NCI-H2196 treated with DMSO at 0.1 percent for 48 hours (cell line): Measurements from ENCODE around the gene POLL.

ENCODE experiments used
- DNase-seq: peaks from one replicate; lab custom pipeline; 2025; ENCODE audit not compliant: unreplicated experiment; lab: John Stamatoyannopoulos, UW

The POLL gene

DNA sequence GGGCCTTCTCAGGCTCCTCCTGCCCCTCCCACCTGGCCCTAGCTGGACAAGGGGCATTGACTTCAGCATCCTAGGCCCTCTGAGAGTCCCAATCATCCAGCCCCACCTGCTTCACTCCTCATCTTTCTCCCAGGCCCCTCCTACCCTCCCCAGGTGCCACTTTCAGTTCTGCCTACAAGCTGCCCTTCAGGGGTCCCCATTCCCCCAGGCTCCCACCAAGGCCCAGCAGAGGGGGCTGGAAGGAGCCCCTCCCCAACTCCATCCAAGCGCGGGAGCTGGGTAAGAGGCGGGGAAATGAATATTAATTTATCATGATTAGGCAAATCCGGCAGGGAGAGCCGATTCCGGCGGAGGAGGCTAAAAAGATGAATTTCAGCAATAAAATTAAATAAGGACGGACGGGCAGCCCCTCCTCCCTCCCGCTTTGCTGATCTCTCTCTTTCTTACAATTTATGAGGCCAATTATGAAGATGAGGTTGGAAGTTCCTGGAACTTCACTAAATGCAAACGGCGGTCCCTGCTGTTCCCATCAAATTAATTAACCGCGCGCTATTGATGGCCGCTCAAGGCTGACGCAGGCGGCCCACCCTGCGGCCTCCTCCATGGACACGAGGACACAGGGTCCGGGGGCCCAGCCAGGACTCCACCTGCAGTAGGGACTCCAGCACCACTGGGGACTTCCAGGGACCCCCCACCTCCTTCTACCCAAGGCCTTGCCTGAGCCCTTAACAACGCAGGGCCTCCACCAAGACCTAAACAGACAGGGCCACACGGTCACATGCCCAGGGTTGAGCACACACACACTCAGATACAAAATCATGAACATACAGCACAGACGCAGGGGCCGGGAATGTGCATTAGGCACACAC lies 13.9 kb downstream of the POLL start:
- no peak for DNase-seq

- no peak for DNase-seq
Observed at GRCh38 chr10:101572785-101573184, 15.3 kb downstream of the POLL start.

DNA sequence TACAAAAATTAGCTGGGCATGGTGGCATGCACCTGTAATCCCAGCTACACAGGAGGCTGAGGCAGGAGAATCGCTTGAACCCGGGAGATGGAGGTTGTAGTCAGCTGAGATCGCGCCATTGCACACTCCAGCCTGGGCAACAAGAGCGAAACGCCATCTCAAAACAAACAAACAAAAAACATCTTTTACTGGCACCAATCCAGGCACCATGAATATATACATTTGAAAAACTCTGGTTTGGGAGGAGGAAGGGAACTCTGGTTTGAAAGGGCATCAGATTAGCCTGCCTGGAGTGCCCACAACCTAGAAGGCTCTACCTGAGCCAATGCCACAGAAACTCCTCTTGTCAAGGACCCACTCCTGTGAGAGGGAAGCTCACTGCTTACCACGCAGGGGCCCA lies 15.9 kb downstream of the POLL start:
- DNase-seq: no peak

DNA sequence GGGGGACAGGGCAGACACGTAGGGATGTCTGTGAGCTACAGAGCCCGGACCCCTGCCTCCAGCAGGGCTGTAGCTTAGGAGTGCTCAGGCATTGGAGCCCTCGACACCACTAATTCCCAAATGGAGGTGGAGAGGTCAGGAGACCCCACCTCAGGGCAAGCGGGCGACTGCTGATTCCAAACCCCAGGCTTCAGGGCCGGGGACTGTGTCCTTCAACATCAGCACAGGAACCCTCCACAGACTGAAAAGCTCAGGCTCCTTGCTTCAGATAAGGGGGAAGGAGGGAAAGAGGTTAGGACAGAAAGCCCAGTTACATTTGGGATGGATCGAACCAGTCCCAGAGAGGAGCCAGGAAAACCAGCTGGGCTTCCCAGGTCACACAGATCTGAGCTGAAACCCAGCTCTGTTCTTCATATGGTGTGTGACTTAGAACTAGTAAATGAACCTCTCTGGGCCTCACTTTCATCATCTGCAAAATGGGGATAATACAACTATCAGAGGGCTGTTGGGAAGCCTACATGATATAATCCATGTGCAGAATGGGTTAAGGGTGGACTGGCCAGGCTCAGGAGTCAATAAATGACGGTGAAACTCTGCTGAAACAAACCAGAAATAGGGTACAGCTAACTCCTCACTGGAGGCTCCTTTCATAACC lies 16.7 kb downstream of the POLL start:
- DNase-seq: no peak

DNA sequence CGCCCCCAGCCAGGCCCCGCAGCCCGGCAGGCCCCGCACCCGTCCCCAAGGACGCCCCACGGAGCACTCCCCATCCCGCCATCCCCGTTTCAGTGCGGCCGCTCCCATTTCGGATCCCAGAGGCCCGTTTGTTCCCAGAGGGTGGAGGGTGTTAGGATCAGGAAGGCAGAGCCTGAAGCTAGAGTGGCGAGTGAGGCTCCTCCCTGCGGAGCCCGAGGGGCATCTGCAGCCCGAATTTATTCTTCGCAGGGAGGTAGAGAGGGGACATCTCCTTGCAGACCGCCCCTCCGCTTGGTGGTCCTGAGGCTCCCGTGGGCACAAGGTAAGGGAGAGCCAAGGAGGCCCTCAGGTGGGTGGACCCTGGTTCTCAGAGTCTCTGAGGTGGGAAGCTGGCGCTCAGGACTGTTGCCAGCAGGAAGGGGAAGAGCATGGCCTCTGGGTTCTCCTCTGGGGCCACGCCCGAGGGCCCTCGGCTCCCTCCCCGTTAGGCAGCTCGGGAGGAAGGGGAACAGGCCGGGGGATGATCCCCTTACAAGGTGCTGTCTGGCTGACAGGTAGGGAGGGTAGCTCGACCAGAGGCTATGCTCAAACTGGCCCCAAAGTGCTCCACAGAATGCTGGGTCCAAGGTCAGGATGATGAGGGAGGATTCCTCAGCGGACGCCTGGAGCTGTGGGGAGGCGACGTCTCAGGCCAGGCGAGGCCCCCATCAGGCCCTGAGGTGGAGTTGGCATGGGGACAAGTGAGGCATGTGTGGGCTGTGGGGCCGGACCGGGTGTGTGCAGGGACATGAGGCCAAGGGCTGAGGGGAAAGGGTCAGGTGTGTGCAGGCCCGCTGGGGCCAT lies 17.4 kb downstream of the POLL start:
- DNase-seq: no peak

DNA sequence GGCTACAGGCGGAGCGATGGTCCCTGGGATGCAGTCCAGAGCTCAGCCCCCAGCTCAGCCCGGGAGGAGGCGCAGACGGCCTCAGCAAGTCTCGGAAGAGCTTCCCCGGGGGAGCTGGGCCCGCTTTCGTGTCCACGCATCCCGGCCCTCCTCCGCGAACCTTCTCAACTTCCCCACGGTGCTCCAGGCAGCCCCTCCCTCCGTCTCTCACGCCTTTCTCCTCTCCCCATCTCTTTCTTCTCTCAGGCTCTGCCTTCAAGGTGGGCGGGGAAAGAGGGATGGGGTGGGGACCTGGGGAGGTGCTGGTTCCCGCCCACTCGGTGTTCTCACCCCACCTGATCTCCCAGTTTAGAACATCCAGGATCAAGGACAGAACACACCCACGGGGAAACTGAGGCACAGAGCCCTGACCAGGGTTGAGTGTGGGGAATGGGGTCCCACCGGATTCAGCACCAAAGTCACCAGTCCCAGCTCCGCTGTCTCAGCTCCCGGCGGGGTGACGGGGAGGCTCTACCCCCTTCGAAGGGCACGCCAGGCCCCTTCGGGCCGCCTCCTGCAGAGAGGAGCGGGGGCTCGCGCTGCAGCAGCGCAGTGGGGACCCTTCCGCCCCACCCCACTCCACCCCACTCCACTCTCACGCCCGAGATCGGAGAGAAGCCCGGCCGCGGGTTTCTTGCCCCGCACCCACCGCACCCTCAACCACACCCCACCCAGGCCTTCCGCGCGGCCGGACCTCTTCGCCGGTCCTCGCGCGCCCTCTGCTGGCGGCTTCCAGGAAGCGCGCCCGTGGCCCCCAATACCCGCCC lies 18.2 kb downstream of the POLL start:
- DNase-seq: peak; percentile 1

DNA sequence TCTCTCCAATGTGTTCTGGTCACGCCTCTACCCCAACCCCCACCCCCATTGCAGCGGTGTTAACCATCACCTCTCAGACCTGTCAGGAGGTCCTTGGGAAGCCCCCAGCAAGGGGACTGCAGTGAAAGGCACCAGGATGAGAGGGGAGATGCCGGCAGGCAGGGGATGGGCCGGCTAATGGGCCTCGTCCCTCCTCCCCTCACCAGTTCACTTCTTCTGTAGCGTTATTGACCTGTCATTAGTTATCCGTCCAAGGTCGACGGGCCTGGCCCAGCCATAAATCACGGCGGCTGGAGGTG lies 18.8 kb downstream of the POLL start:
- DNase-seq: no peak

DNA sequence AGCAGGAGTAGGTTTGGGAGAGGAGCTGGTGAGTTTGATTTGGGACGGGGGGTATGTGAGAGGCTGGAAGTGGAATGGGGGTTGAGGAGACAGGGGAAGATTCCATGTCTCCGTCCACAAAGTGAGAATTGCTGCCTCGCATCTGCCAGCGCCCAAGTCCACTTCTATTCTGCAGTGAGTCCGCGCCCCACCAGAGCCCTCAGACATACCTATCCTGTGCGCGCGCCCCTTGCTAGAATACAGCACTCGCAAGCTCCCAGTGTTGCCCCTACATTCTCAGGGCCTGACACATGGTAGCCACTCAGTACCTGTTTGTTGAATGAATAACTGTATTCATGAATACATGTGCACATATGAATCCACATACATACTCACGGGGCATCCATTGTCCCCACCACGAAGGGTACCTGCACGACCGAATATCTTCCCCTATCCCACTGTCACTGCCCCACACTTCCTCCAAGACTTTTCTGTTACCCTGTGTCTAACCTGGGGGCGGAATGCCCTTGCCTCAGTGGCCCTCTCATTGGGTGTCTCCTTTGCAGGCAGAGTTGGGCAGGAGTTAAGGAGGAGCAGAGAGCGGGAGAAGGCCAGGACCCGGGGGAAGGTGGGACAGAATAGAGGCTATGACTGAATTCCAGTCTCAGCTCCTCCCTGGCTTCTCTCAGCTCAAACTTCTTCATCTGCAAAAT lies 19.9 kb downstream of the POLL start:
- DNase-seq: no peak

DNA sequence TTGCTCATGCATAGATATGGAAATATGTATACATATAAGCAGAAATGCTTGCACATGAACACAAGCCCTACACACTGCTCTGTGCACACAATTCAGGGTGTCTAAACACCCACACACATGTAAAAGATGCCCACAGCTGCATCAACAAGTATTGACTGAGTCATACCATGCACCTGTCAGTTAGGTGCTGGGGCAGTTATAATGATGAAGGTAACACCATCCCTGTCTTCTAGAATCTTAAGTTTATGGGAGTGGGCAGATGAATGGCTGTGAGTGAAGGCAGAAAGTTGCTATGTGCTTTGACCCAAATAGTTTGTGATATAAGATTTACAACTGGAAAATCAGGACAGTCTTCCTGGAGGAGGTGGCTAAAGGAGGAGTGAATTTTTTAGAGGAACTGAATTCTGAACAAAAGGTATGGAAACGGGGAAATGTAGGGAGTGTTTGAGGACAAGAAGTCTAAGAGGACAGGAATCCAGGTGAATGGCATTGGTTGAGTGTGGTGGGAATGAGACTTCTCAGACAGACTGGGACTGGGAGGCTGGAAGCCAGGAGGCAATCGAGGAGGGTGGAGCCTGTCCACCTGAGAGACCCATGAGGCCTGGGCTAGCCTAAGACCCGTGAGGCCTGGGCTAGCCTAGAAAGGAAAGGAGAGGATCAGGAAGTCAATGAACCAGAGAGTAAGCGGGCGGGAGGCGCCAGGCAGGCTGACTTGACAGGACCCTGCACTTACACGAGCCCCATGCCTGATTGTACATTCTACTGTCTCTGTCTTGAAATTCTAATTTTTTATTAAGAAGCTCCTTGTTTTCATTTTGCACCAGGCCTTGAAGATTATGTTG lies 20.7 kb downstream of the POLL start:
- DNase-seq: no peak

DNA sequence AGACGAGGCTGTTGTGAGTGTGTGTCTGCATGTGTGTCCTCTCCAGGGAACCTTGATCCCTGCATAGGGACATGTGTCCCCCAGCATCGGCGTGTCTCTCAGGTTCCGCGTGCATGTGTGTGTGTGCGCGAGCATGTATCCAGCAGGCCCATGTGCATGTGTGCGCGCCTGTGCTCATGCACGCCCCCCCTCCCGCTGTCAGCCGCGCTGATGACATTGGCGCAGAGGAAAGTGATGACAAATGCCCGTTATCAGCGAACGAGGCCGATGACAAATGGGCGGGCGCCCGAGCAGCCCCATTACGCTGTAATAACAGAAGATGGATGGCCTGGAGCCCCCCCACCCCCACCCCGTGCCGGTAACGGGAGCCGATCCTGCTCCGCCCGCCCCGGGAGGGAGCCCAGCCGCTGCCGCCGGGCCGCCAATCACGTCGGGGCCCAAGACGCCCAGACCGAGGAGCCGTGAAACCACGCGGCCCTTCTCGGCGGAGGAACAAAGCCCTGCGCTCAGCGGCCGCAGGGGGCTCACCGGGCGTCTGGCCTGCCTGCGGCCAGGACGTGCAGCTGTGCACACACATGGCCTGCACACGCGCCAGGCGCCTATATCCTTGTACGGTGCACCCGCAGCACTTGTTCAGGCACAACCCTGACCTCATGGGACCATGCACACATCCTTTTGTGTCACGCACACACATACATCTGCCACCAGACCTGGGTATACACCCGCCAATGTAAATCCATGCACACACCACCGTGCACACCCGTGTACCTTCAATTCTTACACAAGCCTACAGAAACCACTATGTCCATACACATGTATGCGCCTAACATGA lies 21.5 kb downstream of the POLL start:
- no peak for DNase-seq

DNA sequence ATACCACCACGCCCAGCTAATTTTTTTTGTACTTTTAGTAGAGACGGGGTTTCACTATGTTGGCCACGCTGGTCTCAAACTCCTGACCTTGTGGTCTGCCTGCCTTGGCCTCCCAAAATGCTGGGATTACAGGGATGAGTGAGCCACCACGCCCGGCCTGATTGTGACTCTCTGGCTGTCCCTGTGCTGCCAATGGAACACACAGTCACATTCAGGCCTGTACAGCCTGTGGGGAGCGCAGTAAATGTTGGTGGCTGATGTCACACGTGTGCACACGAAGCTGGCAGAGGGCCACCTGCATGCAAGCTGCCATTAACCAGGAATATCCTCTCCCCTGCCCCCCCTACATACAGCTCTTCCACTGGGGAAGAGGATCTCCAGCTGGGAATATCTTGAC lies 22.1 kb downstream of the POLL start:
- DNase-seq: no peak

DNA sequence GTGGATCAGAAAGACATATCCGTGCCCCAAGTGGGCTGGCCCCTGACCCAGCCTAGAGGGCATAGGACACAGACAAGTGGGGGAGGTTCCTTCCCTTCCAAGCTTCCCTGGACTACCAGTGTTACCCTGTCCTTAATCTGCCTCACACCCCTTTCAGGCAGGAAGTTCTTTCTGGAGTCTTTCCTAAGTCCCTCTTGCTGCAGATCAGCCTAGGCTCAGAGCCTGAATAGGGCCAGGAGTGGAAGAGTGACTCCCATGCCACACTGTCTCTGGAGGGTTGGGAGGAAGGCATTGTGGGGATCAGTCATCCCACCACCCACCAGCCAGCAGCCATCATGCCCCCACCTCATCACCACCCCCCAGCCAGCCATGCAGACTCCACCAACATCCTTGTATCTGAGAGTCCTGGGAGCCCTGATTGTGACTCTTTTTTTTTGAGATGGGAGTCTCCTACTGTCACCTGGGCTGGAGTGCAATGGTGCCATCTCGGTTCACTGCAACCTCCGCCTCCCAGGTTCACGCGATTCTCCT lies 22.6 kb downstream of the POLL start:
- no peak for DNase-seq

- DNase-seq: no peak
Observed at GRCh38 chr10:101564490-101564991, 23.5 kb downstream of the POLL start.

- DNase-seq: no peak
Observed at GRCh38 chr10:101563497-101564040, 24.5 kb downstream of the POLL start.

GRCh38 chr10:101563007-101563406 lies 25.1 kb downstream of the POLL start:
- no peak for DNase-seq

GRCh38 chr10:101562231-101562630 lies 25.8 kb downstream of the POLL start:
- no peak for DNase-seq

DNA sequence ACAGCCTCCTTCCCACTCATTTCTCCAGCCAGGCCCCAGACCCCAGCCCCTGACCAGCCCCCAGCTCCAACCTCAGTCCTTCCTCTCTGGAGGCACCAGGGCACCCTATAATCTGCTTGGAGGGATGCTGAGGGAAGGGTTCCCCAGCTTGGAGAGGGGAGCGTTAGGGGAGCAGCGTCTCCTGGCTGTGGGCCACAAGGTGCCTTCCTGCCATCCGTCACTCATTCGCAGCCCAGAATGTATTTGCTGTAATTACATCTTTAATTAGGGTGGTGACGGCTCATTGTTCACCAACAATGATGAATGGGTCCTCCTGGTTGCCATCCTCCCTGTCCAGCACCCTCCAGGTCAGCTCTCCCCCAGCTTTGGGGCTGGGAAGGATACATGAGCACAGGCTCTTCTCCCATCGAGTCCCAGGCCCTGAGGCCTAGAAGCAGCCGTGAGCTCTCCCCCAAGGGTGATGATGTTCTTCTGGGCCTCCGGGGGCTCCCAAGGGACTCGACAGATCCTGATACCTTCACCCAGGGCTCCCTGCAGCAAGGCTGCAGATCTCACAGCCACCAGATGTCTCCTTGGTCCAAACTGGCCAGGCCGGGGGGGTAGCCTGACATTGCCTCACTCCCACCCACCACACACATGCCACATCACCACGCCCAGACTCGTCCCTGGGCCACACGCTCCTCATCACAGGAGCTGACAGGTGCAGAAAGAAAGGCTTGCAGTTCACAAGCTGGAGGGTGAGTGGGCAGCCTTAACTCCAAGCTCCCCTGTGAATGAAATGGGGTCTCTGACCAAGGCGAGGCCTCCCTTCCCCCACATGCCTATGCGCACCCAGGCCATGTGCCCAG lies 26.8 kb downstream of the POLL start:
- no peak for DNase-seq
